ENCODE measurements around the gene TBCB. TPM values are rescaled to one million over a fixed set of nuclear protein-coding genes. Genes with fewer than 3 reads are reported as not detected.

The TBCB gene
- total RNA-seq, 1 experiment from 2014 or later, result 200 TPM

DNA sequence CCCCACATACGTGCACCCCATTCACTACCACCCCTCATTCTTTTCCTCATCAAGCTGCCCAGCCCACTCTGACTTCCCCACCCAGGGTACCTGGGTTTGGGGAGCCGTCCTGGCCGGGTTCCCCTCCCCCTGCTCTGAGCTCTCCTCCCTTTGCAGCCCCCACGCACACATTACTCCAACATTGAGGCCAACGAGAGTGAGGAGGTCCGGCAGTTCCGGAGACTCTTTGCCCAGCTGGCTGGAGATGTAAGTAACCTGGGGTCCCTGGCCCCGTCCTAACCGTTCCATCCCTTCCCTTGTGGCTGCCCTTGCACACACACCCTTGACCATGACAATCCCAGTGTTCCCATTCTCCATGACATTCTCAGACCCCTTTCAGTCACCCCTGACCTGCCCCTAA is 27.2 kb downstream of the TBCB start:
- Histone ChIP-seq H3K27me3 (ENCODE audit: low read length) (no peaks in the 10 kb centered on the region), H3K27ac (ENCODE audit: low read length) (no peak overlapping the region), H3K4me2 (ENCODE audit: low read depth, low read length, poor library complexity, severe bottlenecking) (no peak overlapping the region), H4K20me1 (ENCODE audit: insufficient read depth, low read depth, low read length) (0 out of 2 replicates have a peak, but pooled peaks cover 3% of the 10 kb centered on the region), H3K36me3 (ENCODE audit: insufficient read depth, low read length) (peaks cover 13% of the 10 kb centered on the region; the same call in 1 of the 2 replicates), H3K4me1 (ENCODE audit: low read length) (peaks cover 14% of the 10 kb centered on the region), H3K79me2 (ENCODE audit: low read length) (peaks cover 19% of the 10 kb centered on the region), H2AFZ (ENCODE audit: low read length) (no peak overlapping the region), H3K4me3 (ENCODE audit: low read length) (no peak overlapping the region), H3K9ac (ENCODE audit: low read length) (no peak overlapping the region), H3K9me3 (ENCODE audit: low read length) (no peaks in the 10 kb centered on the region), H3K9me2 (replicated peaks; ENCODE audit: insufficient read depth, low read length) (no peaks in the 10 kb centered on the region)
- no peak for DNase-seq

DNA sequence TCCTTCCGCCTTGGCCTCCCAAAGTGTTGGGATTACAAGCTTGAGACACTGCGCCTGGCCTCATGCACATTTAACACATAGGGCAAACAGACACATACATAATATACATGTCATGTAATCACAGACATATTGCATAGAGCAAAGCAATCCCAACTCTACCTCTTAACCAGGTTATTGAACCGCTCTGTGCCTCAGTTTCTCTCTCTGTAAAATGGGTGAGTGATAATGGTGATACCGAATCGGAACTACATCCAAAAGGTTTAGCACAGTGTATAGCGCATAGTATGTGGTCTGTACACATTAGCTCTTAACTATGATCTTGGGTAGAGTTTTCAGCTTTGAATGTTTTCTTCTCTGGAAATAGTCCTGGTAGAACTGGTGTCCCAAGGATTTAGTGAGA is 29.4 kb downstream of the TBCB start:
- no peak overlapping the region for H3K27ac ChIP-seq (ENCODE audit: low read length)
- H3K79me2 ChIP-seq (ENCODE audit: low read length), result peaks cover 19% of the 10 kb centered on the region
- no peak overlapping the region for H3K4me2 ChIP-seq (ENCODE audit: low read depth, low read length, poor library complexity, severe bottlenecking)
- H3K9me3 ChIP-seq (ENCODE audit: low read length), result no peaks in the 10 kb centered on the region
- peaks cover 13% of the 10 kb centered on the region; the same call in 1 of the 2 replicates for H3K36me3 ChIP-seq (ENCODE audit: insufficient read depth, low read length)
- 0 out of 2 replicates have a peak, but pooled peaks cover 3% of the 10 kb centered on the region for H4K20me1 ChIP-seq (ENCODE audit: insufficient read depth, low read depth, low read length)
- H3K9me2 ChIP-seq (replicated peaks; ENCODE audit: insufficient read depth, low read length), result no peaks in the 10 kb centered on the region
- no peak overlapping the region for H2AFZ ChIP-seq (ENCODE audit: low read length)
- no peak overlapping the region for H3K9ac ChIP-seq (ENCODE audit: low read length)
- H3K27me3 ChIP-seq (ENCODE audit: low read length), result no peaks in the 10 kb centered on the region
- H3K4me3 ChIP-seq (ENCODE audit: low read length), result no peak overlapping the region
- H3K4me1 ChIP-seq (ENCODE audit: low read length), result peaks cover 8% of the 10 kb centered on the region
- DNase-seq, result no peak

DNA sequence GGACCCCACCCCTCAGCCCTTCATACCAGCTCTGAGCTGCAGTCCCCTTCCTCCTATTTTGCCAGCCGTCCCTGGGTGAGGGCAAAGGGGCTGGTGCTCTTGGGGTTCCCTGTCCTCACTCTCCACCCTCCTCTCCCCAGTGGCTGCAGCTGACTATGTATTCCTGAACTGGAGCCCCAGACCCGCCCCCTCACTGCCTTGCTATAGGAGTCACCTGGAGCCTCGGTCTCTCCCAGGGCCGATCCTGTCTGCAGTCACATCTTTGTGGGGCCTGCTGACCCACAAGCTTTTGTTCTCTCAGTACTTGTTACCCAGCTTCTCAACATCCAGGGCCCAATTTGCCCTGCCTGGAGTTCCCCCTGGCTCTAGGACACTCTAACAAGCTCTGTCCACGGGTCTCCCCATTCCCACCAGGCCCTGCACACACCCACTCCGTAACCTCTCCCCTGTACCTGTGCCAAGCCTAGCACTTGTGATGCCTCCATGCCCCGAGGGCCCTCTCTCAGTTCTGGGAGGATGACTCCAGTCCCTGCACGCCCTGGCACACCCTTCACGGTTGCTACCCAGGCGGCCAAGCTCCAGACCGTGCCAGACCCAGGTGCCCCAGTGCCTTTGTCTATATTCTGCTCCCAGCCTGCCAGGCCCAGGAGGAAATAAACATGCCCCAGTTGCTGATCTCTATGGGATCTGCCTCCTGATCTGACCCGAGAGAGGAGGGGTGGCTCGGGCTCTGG is 34.6 kb downstream of the TBCB start:
- Histone ChIP-seq H4K20me1 (ENCODE audit: insufficient read depth, low read depth, low read length) (no peaks in the 10 kb centered on the region), H3K4me1 (ENCODE audit: low read length) (no peaks in the 10 kb centered on the region), H3K27me3 (ENCODE audit: low read length) (no peaks in the 10 kb centered on the region), H3K36me3 (ENCODE audit: insufficient read depth, low read length) (peaks cover 6% of the 10 kb centered on the region), H3K9ac (ENCODE audit: low read length) (no peak overlapping the region), H3K4me2 (ENCODE audit: low read depth, low read length, poor library complexity, severe bottlenecking) (no peak overlapping the region), H3K9me3 (ENCODE audit: low read length) (no peaks in the 10 kb centered on the region), H3K4me3 (ENCODE audit: low read length) (no peak overlapping the region), H3K79me2 (ENCODE audit: low read length) (no peaks in the 10 kb centered on the region), H3K27ac (ENCODE audit: low read length) (no peak overlapping the region), H2AFZ (ENCODE audit: low read length) (no peak overlapping the region), H3K9me2 (replicated peaks; ENCODE audit: insufficient read depth, low read length) (no peaks in the 10 kb centered on the region)
- DNase-seq, result no peak

DNA sequence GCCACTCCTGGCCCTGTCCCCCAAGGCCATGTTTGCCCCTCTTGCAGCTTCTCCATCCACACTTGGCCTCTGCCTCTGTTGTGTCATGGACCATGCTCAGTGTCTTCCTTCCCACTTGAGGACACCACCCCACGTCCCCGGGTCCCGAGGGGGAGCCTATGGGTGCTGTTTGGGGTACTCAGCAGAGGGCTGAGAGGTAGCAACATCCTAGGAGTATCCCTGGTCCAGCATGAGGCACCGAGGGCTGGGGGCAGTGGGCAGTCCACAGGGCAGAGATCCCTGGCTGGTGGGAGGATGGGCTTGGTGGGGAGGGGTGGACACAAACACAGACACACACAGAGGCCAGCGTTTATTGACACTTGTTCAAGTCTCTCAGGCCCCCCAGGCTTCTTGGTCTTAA is 35.3 kb downstream of the TBCB start:
- Histone ChIP-seq H3K79me2 (ENCODE audit: low read length) (no peaks in the 10 kb centered on the region), H3K9me3 (ENCODE audit: low read length) (no peaks in the 10 kb centered on the region), H3K9me2 (replicated peaks; ENCODE audit: insufficient read depth, low read length) (no peaks in the 10 kb centered on the region), H3K27me3 (ENCODE audit: low read length) (no peaks in the 10 kb centered on the region), H3K4me3 (ENCODE audit: low read length) (no peak overlapping the region), H3K4me1 (ENCODE audit: low read length) (no peaks in the 10 kb centered on the region), H3K36me3 (ENCODE audit: insufficient read depth, low read length) (peaks cover 3% of the 10 kb centered on the region), H3K27ac (ENCODE audit: low read length) (no peak overlapping the region), H3K4me2 (ENCODE audit: low read depth, low read length, poor library complexity, severe bottlenecking) (no peak overlapping the region), H2AFZ (ENCODE audit: low read length) (no peak overlapping the region), H3K9ac (ENCODE audit: low read length) (no peak overlapping the region), H4K20me1 (ENCODE audit: insufficient read depth, low read depth, low read length) (no peaks in the 10 kb centered on the region)
- DNase-seq, result no peak

DNA sequence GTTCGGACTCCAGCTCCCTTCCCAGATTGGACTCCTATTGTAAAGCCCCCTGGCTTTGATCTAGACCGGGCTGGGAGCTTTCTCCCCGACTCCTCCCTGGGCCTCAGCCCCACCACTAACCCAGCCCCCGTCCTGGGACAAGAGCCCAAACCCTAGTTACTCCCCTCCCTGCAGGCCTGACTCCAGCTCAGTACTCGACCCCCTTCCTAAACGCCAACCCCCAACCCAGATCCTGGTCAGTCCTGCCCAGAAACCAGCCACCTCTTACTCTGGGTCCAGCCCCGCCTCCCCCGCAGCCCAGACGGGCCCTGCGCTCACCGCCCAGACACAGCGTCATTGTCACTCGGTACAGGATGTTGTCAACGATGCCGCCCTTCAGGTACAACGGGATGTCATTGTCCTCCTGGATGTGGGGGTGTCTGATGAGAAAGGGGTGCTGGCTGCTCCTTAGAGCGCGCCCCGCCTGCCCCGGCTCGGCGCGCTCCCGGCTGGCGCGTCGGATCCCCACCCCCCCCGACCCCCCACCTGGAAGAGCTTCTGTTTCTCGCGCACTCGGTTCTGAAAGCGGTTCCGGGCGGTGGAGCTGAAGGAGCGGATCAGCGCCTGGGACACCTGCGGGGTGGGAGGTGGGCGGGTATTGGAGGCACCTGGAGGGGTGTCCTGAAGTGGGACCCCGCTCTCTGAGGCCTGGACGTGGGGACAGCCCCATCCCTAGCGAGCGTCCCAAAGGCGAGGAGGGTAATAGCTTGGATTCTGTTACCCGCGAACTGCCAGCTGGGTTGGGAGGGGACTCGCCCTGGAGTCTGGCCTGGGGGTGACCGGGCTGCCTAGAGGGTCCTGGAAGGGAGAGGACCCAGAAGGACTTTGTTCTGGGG is 36.1 kb downstream of the TBCB start:
- Histone ChIP-seq H4K20me1 (ENCODE audit: insufficient read depth, low read depth, low read length) (no peaks in the 10 kb centered on the region), H2AFZ (ENCODE audit: low read length) (no peak overlapping the region), H3K27ac (ENCODE audit: low read length) (no peak overlapping the region), H3K27me3 (ENCODE audit: low read length) (no peaks in the 10 kb centered on the region), H3K9me3 (ENCODE audit: low read length) (no peaks in the 10 kb centered on the region), H3K4me1 (ENCODE audit: low read length) (no peaks in the 10 kb centered on the region), H3K4me3 (ENCODE audit: low read length) (no peak overlapping the region), H3K4me2 (ENCODE audit: low read depth, low read length, poor library complexity, severe bottlenecking) (no peak overlapping the region), H3K36me3 (ENCODE audit: insufficient read depth, low read length) (no peaks in the 10 kb centered on the region; the same call in 1 of the 2 replicates), H3K79me2 (ENCODE audit: low read length) (no peaks in the 10 kb centered on the region), H3K9ac (ENCODE audit: low read length) (no peak overlapping the region), H3K9me2 (replicated peaks; ENCODE audit: insufficient read depth, low read length) (no peaks in the 10 kb centered on the region)
- DNase-seq, result no peak

DNA sequence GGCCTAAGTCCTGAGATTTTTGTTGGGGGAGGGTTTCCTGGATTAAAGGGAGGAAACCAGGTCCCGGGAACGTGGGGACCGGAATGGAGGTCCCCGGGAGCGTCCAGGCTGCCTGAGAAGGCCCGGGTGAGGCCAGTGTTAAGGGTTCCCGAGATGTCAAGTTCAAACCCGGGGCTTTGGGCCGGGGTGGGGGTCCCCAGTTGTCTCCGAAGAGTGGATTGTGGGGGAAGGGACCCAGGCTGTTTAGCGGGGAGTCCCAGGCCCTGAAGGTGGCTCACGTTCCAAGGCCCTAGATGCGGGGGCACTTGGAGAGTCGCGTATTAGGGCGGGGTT is 36.7 kb downstream of the TBCB start:
- Histone ChIP-seq H3K4me1 (ENCODE audit: low read length) (no peaks in the 10 kb centered on the region), H3K27ac (ENCODE audit: low read length) (no peak overlapping the region), H3K9me3 (ENCODE audit: low read length) (no peaks in the 10 kb centered on the region), H2AFZ (ENCODE audit: low read length) (no peak overlapping the region), H3K79me2 (ENCODE audit: low read length) (no peaks in the 10 kb centered on the region), H3K9me2 (replicated peaks; ENCODE audit: insufficient read depth, low read length) (no peaks in the 10 kb centered on the region), H3K9ac (ENCODE audit: low read length) (no peak overlapping the region), H3K36me3 (ENCODE audit: insufficient read depth, low read length) (no peaks in the 10 kb centered on the region; the same call in 1 of the 2 replicates), H3K4me3 (ENCODE audit: low read length) (no peak overlapping the region), H3K27me3 (ENCODE audit: low read length) (no peaks in the 10 kb centered on the region), H3K4me2 (ENCODE audit: low read depth, low read length, poor library complexity, severe bottlenecking) (no peak overlapping the region), H4K20me1 (ENCODE audit: insufficient read depth, low read depth, low read length) (no peaks in the 10 kb centered on the region)
- no peak for DNase-seq

DNA sequence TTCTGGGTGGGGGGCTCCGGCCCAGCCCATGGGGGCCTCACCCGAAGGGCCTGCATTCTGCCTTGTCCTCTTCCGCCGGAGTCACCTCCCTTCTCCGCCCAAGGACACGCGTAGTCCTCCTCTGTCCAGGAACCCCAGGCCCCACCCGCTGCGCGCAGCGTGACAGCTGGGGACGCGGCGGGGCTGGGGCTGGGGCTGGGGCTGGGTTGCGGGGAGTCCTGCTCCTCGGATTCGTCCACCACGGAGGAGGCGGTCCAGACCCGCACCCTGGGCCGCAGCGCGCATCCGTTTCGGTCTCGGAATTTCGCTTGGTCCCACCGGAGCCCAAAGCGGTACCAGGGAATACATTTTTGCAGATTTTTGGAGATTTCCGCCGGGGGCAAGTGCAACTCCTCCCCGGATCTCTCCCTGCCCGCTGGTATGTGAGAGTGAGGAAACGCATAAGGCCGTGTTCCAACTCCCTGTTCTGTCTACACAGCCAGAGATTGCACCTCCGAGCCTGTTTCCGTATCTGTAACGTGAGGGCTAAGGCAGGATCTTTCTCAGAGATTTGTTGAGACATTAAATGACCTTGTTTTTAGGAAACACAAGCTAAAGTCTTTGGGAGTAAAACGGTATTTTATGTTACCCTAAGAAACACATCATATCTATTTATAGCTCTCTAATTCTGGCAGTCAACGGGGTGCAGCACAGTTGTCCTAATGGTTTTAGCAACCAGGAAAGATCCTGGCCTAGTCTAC is 37.3 kb downstream of the TBCB start, which contains the start of gene COX7A1:
Gene COX7A1 (minus strand): TSS at position 96 of the 740 bp plus-strand sequence. CDS start 40 bp downstream, at position 56.
- H3K4me3 ChIP-seq (ENCODE audit: low read length), result no peak within 1 kb of the TSS
- H2AFZ ChIP-seq (ENCODE audit: low read length), result no peak within 1 kb of the TSS
- no peaks in the 10 kb centered on the region for H3K9me3 ChIP-seq (ENCODE audit: low read length)
- no peaks in the 10 kb centered on the region for H3K9me2 ChIP-seq (replicated peaks; ENCODE audit: insufficient read depth, low read length)
- H3K4me2 ChIP-seq (ENCODE audit: low read depth, low read length, poor library complexity, severe bottlenecking), result no peak within 1 kb of the TSS
- H3K4me1 ChIP-seq (ENCODE audit: low read length), result no peaks in the 10 kb centered on the region
- DNase-seq, result no peak
- H3K27me3 ChIP-seq (ENCODE audit: low read length), result no peaks in the 10 kb centered on the region
- H3K36me3 ChIP-seq (ENCODE audit: insufficient read depth, low read length), result no peaks in the 10 kb centered on the region; the same call in 1 of the 2 replicates
- H3K79me2 ChIP-seq (ENCODE audit: low read length), result no peaks in the 10 kb centered on the region
- H4K20me1 ChIP-seq (ENCODE audit: insufficient read depth, low read depth, low read length), result no peaks in the 10 kb centered on the region
- H3K9ac ChIP-seq (ENCODE audit: low read length), result no peak within 1 kb of the TSS
- no peak within 1 kb of the TSS for H3K27ac ChIP-seq (ENCODE audit: low read length)

DNA sequence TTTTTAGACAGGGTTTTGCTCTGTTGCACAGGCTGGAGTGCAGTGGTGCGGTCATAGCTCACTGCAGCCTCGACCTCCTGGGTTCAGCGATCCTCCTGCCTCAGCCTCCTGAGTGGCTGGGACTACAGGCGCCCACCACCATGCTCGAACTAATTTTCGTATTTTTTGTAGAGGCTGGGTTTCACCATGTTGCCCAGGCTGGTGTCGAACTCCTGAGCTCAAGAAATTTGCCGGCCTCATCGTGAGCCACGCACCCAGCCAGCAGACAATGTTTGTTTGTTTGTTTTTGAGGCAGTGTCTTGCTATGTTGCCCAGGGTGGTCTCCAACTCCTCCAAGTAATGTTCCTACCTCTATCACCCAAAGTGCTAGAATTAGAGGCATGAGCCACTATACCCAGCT is 37.9 kb downstream of the TBCB start:
- no peak overlapping the region for H3K27ac ChIP-seq (ENCODE audit: low read length)
- H4K20me1 ChIP-seq (ENCODE audit: insufficient read depth, low read depth, low read length), result no peaks in the 10 kb centered on the region
- H3K4me1 ChIP-seq (ENCODE audit: low read length), result no peaks in the 10 kb centered on the region
- no peaks in the 10 kb centered on the region for H3K79me2 ChIP-seq (ENCODE audit: low read length)
- no peak overlapping the region for H3K9ac ChIP-seq (ENCODE audit: low read length)
- no peaks in the 10 kb centered on the region for H3K9me2 ChIP-seq (replicated peaks; ENCODE audit: insufficient read depth, low read length)
- H3K36me3 ChIP-seq (ENCODE audit: insufficient read depth, low read length), result no peaks in the 10 kb centered on the region; the same call in 1 of the 2 replicates
- H3K4me2 ChIP-seq (ENCODE audit: low read depth, low read length, poor library complexity, severe bottlenecking), result no peak overlapping the region
- no peaks in the 10 kb centered on the region for H3K9me3 ChIP-seq (ENCODE audit: low read length)
- H3K4me3 ChIP-seq (ENCODE audit: low read length), result no peak overlapping the region
- DNase-seq, result no peak
- no peak overlapping the region for H2AFZ ChIP-seq (ENCODE audit: low read length)
- H3K27me3 ChIP-seq (ENCODE audit: low read length), result no peaks in the 10 kb centered on the region
